Breast epithelium (tissue), 3 donors: ENCODE measurements around the gene MYPOP.

ENCODE experiments used
- POLR2A ChIP-seq: fragments of 450-650 bp; IDR thresholded peaks from one replicate; pipeline ENCODE4 v1.6.1; 2016; ENCODE audit warnings: antibody characterized with exemption, mild to moderate bottlenecking, moderate library complexity
- POLR2AphosphoS5 ChIP-seq, 3 donors: sonication (generic); formaldehyde crosslinking; IDR thresholded peaks; one replicate each; pipeline ENCODE4 v1.6.1; 2017; ENCODE audit warnings: antibody characterized with exemption in 3 of 3
- TF ChIP-seq, protein P1 (sequence below), 3 donors: fragments of 450-650 bp; IDR thresholded peaks; one replicate each; pipeline ENCODE4 v1.5.1; 2016 to 2017; ENCODE audit warnings: antibody characterized with exemption in 3 of 3, mild to moderate bottlenecking in 3 of 3, moderate library complexity in 3 of 3

DNA sequence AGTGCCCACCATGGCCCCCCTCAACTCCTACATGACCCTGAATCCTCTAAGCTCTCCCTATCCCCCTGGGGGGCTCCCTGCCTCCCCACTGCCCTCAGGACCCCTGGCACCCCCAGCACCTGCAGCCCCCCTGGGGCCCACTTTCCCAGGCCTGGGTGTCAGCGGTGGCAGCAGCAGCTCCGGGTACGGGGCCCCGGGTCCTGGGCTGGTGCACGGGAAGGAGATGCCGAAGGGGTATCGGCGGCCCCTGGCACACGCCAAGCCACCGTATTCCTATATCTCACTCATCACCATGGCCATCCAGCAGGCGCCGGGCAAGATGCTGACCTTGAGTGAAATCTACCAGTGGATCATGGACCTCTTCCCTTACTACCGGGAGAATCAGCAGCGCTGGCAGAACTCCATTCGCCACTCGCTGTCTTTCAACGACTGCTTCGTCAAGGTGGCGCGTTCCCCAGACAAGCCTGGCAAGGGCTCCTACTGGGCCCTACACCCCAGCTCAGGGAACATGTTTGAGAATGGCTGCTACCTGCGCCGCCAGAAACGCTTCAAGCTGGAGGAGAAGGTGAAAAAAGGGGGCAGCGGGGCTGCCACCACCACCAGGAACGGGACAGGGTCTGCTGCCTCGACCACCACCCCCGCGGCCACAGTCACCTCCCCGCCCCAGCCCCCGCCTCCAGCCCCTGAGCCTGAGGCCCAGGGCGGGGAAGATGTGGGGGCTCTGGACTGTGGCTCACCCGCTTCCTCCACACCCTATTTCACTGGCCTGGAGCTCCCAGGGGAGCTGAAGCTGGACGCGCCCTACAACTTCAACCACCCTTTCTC, 30.1 kb downstream of the MYPOP start:
- TF ChIP-seq, protein P1, sequence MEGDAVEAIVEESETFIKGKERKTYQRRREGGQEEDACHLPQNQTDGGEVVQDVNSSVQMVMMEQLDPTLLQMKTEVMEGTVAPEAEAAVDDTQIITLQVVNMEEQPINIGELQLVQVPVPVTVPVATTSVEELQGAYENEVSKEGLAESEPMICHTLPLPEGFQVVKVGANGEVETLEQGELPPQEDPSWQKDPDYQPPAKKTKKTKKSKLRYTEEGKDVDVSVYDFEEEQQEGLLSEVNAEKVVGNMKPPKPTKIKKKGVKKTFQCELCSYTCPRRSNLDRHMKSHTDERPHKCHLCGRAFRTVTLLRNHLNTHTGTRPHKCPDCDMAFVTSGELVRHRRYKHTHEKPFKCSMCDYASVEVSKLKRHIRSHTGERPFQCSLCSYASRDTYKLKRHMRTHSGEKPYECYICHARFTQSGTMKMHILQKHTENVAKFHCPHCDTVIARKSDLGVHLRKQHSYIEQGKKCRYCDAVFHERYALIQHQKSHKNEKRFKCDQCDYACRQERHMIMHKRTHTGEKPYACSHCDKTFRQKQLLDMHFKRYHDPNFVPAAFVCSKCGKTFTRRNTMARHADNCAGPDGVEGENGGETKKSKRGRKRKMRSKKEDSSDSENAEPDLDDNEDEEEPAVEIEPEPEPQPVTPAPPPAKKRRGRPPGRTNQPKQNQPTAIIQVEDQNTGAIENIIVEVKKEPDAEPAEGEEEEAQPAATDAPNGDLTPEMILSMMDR (IDR thresholded peaks at IDR 0.05): no peak
- TF ChIP-seq POLR2A (no peak), POLR2AphosphoS5 (IDR thresholded peaks at IDR 0.05) (no peak)
